ENCODE measurements around the gene DNAH10. TPM values are rescaled to one million over a fixed set of nuclear protein-coding genes. Genes with fewer than 3 reads are reported as not detected.

DNAH10 gene
- total RNA-seq, 1 donor from 2014 or later, result 0.51 TPM

GRCh38 chr12:123879691-123880090 is 117.6 kb downstream of the DNAH10 start:
- TF ChIP-seq CTCF (IDR thresholded peaks at IDR 0.05), result no peak
- DNase-seq, result no peak
- Mint-ChIP-seq H3K27me3 (peaks cover 3% of the 10 kb centered on the region), H3K9me3 (peaks cover 5% of the 10 kb centered on the region), H3K36me3 (ENCODE audit: low read depth) (no peaks in the 10 kb centered on the region), H3K4me1 (no peaks in the 10 kb centered on the region), H3K27ac (no peak overlapping the region), H3K4me3 (no peak overlapping the region)
- ATAC-seq (ENCODE audit: low read depth), result no peak
- intact Hi-C loops (cut with micrococcal nuclease), result no loop called here
- POLR2A ChIA-PET, result no interaction called here
- CTCF ChIA-PET, result no interaction called here

GRCh38 chr12:123882161-123882705 is 120.1 kb downstream of the DNAH10 start:
- H3K36me3 Mint-ChIP-seq (ENCODE audit: low read depth), result no peaks in the 10 kb centered on the region
- H3K27ac Mint-ChIP-seq, result no peak overlapping the region
- POLR2A ChIA-PET, result no interaction called here
- no peak for ATAC-seq (ENCODE audit: low read depth)
- CTCF ChIA-PET, result no interaction called here
- H3K4me1 Mint-ChIP-seq, result no peaks in the 10 kb centered on the region
- no peak overlapping the region for H3K4me3 Mint-ChIP-seq
- DNase-seq, result no peak
- intact Hi-C loops (cut with micrococcal nuclease), result no loop called here
- peaks cover 3% of the 10 kb centered on the region for H3K27me3 Mint-ChIP-seq
- no peak for TF ChIP-seq CTCF (IDR thresholded peaks at IDR 0.05)
- H3K9me3 Mint-ChIP-seq, result peaks cover 5% of the 10 kb centered on the region

- peaks cover 5% of the 10 kb centered on the region for H3K9me3 Mint-ChIP-seq
- DNase-seq (no peak), ATAC-seq (ENCODE audit: low read depth) (no peak)
- peaks cover 3% of the 10 kb centered on the region for H3K27me3 Mint-ChIP-seq
- no peaks in the 10 kb centered on the region for H3K4me1 Mint-ChIP-seq
- intact Hi-C loops (cut with micrococcal nuclease), result no loop called here
- H3K36me3 Mint-ChIP-seq (ENCODE audit: low read depth), result no peaks in the 10 kb centered on the region
- ChIA-PET CTCF (no interaction called here), POLR2A (no interaction called here)
- H3K4me3 Mint-ChIP-seq, result no peak overlapping the region
- H3K27ac Mint-ChIP-seq, result no peak overlapping the region
- no peak for TF ChIP-seq CTCF (IDR thresholded peaks at IDR 0.05)
Observed at GRCh38 chr12:123886258-123886657, 124.2 kb downstream of the DNAH10 start.

GRCh38 chr12:123886931-123887582 is 125.0 kb downstream of the DNAH10 start:
- Mint-ChIP-seq H3K36me3 (ENCODE audit: low read depth) (no peaks in the 10 kb centered on the region), H3K27ac (no peak overlapping the region), H3K9me3 (peaks cover 5% of the 10 kb centered on the region), H3K4me1 (no peaks in the 10 kb centered on the region), H3K4me3 (no peak overlapping the region), H3K27me3 (peaks cover 6% of the 10 kb centered on the region)
- TF ChIP-seq CTCF (IDR thresholded peaks at IDR 0.05), result no peak
- intact Hi-C loops (cut with micrococcal nuclease), result no loop called here
- CTCF ChIA-PET, result no interaction called here
- ATAC-seq (ENCODE audit: low read depth), result no peak
- DNase-seq, result no peak
- POLR2A ChIA-PET, result no interaction called here

GRCh38 chr12:123888989-123889388 is 126.9 kb downstream of the DNAH10 start:
- Mint-ChIP-seq H3K9me3 (peaks cover 5% of the 10 kb centered on the region), H3K36me3 (ENCODE audit: low read depth) (no peaks in the 10 kb centered on the region), H3K4me3 (no peak overlapping the region), H3K27ac (no peak overlapping the region), H3K4me1 (no peaks in the 10 kb centered on the region), H3K27me3 (peaks cover 6% of the 10 kb centered on the region)
- no peak for TF ChIP-seq CTCF (IDR thresholded peaks at IDR 0.05)
- intact Hi-C loops (cut with micrococcal nuclease), result no loop called here
- ChIA-PET POLR2A (no interaction called here), CTCF (no interaction called here)
- no peak for ATAC-seq (ENCODE audit: low read depth)
- DNase-seq, result no peak
